Activated CD8-positive, alpha-beta memory T cell treated with anti-CD3 and anti-CD28 coated beads, Interleukin-2, amount 50 U/mL, for 24 hours (primary cell): ENCODE data around the gene FAF1.
A peak's percentile ranks its signal among the peaks of the same experiment; 100 is the strongest.
"Not testable (repeated sequence)": the region's sequence is repeated elsewhere in the genome, so short reads cannot be mapped to it uniquely, and the experiment has no call there.

ENCODE experiments used
- DNase-seq: peaks from one replicate; pipeline ENCODE4 v3.0.0-alpha.2; 2020; ENCODE audit errors: extremely low read depth

Gene FAF1

DNA sequence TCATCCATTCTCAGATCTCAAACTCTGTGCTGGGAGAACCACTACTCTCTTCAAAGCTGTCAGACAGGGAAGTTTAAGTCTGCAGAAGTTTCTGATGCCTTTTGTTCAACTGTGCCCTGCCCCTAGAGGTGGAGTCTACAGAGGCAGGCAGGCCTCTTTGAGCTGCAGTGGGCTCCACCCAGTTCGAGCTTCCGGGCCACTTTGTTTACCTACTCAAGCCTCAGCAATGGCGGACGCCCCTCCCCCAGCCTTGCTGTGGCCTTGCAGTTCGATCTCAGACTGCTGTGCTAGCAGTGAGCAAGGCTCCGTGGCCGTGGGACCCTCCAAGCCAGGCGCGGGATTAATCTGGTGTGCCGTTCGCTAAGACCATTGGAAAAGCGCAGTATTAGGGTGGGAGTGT lies 49.7 kb downstream of the FAF1 start:
- not testable (repeated sequence) for DNase-seq

DNA sequence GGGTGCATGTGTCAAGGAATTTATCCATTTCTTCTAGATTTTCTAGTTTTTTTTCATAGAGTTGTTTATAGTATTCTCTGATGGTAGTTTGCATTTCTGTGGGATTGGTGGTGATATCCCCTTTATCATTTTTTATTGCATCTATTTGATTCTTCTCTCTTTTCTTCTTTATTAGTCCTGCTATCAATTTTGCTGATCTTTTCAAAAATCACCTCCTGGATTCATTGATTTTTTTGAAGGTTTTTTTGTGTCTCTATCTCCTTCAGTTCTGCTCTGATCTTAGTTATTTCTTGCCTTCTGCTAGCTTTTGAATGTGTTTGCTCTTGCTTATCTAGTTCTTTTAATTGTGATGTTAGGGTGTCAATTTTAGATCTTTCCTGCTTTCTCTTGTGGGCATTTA lies 52.5 kb downstream of the FAF1 start:
- not testable (repeated sequence) for DNase-seq

DNA sequence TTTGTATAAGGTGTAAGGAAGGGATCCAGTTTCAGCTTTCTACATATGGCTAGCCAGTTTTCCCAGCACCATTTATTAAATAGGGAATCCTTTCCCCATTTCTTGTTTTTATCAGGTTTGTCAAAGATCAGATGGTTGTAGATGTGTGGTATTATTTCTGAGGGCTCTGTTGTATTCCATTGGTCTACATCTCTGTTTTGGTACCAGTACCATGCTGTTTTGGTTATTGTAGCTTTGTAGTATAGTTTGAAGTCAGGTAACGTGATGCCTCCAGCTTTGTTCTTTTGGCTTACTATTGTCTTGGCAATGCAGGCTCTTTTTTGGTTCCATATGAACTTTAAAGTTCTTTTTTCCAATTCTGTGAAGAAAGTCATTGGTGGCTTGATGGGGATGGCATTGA lies 54.0 kb downstream of the FAF1 start:
- not testable (repeated sequence) for DNase-seq

DNA sequence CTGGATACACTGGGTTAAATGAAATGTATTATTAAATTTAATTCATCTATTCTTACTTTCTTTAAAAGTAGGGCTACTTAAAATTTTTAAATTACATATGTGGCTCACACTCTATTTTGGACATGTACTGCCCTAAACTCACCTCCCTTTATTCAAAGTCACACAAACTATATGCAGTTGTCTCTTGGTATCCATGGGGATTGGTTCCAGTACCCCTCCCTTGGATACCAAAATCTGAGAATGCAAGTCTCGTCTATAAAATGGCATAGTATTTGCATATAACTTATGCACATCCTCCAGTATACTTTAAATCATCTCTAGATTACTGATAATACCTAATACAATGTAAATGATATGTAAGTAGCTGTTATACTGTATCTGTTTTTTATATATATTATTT lies 57.6 kb downstream of the FAF1 start:
- DNase-seq, result no peak

DNA sequence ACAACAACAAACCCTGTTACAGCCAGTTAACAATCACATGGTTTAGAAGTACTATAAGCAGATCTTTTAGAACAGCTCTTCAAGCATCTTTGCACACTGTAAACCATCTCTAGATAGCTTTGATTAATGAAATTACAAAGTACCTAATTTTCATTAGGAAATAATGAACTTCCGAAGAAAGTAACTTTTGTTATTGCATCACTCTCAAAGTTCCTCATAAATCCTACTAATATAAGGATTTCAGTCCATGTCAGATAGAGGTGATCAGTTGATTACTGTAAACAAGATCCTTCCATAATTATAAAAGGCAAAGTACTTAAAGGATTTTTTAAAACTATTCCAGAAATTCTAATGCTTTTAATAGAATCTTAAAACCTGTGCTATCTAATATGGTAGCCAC lies 58.2 kb downstream of the FAF1 start:
- DNase-seq, result no peak

DNA sequence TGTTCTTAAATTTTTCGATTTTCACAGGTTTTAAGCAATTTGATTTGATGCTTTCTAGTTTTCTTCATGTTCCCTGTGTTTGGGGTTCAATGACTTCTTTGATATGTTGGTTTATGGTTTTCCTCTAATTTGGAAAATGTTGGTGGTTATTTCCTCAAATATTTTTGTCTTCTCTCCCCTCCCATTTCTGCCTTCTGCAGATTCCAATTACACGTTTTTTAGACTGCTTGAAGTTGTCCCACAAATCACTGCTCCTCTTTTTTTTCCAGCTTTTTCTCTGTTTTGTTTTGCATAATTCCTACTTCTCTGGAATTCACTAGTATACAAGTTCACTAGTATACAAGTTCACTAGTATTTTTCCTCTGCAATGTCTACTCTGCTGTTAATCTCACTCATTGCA lies 61.3 kb downstream of the FAF1 start:
- no peak for DNase-seq

DNA sequence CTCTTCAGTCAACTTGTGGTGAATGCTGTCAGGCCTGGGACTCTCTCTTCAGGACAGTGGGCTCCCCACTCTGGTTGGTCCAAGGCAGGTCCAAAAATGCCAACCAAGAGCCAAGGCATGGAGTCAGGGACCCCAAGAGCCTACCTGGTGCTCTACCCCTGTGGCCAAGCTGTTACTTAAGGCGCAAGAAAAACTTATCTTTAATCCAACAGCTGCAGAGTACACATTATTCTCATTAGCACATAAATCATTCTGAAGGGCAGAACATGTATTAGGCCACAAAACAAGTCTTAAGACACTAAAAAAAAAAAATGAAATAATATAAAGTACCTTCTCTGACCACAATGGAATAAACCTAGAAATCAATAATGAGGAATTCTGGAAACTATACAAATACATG lies 65.7 kb downstream of the FAF1 start:
- DNase-seq, result no peak

DNA sequence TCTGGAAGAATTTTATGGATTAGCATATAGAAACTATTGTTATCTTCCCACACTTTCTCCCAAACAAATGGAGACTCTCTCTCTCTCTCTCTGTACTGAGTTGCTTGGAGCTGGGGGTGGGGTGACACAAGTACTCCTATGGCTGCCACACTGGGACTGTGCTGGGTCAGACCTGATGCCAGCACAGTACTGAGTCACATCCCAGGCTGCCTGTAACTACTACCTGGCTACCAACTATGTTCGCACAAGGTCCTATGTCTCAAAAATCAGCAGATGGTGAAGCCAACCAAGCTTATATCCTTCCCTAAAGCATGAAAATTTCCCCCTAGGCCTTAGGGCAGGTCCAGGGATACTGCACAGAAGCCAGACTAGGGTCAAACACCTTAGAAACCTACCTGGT lies 66.6 kb downstream of the FAF1 start:
- no peak for DNase-seq

DNA sequence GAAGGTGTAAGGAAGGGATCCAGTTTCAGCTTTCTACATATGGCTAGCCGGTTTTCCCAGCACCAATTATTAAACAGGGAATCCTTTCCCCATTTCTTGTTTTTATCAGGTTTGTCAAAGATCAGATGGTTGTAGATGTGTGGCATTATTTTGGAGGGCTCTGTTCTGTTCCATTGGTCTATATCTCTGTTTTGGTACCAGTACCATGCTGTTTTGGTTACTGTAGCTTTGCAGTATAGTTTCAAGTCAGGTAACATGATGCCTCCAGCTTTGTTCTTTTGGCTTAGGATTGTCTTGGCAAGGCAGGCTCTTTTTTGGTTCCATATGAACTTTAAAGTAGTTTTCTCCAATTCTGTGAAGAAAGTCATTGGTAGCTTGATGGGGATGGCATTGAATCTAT lies 72.5 kb downstream of the FAF1 start:
- not testable (repeated sequence) for DNase-seq

DNA sequence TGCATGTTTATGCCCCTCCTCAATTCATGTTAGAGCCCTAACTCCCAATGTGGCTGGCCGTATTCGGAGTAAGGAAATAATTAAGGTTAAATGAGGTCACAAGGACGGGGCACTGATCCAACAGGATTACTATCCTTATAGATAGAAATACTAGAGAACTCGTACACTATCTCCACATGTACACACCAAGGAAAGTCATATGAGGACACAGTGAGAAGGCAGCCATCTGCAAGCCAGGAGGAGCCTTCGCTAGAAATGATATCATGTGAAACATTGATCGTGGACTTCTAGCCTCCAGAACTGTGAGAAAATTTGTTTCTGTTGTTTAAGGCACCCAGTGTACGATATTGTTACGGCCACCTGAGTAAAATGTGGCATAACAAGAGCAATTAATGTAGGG lies 79.7 kb downstream of the FAF1 start:
- no peak for DNase-seq

DNA sequence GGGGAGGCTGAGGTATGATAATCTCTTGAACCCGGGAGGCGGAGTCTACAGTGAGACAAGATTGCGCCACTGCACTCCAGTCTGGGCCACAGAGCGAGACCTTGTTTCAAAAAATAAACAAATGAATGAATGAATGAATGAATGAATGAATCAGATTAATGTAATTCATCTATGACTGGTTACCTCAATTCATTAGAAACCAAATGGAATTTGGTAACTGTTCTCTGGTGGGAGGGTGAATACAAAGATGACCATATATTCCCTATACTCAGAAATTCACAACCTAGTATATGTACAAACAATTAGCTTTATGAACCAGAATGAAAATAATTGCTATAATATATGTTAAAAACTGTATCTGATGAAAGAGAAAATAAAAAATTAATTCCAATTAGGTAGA lies 80.9 kb downstream of the FAF1 start:
- no peak for DNase-seq

DNA sequence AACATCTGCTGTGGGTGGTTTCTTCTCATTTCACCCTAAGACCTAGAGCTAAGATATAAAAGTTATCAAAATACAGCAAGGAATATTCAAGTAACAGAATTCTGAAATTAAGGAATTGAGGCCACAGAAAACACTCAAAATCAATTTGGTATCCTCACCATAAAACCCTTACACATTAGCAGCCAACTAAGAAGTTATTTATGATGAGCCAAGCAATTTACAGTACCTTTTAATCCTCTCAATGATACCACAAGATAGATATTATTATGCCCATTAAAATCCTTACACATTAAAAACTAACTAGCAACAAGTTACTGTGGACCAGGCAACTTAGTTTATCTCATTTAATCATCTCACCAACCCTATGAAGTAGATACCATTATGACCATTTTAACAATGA lies 81.6 kb downstream of the FAF1 start:
- DNase-seq, result no peak

DNA sequence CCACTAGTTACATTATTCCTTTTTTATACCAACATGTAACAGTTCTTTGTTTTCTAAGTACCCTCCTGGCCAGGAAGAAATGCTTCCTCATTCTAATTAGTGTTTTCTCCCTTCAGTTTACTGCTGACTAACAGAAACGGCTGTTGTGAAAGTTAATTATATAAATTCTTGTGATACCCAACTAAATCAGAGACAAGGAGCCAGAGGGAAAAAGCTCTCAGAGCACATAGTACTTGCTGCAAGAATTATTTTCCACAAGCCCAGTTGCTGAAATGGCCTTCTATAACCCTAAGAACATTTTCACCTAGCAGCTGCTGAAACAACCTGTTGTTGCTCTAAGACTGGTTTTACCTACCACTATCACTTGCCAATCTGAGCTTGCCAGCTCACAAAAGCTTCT lies 82.4 kb downstream of the FAF1 start:
- no peak for DNase-seq

DNA sequence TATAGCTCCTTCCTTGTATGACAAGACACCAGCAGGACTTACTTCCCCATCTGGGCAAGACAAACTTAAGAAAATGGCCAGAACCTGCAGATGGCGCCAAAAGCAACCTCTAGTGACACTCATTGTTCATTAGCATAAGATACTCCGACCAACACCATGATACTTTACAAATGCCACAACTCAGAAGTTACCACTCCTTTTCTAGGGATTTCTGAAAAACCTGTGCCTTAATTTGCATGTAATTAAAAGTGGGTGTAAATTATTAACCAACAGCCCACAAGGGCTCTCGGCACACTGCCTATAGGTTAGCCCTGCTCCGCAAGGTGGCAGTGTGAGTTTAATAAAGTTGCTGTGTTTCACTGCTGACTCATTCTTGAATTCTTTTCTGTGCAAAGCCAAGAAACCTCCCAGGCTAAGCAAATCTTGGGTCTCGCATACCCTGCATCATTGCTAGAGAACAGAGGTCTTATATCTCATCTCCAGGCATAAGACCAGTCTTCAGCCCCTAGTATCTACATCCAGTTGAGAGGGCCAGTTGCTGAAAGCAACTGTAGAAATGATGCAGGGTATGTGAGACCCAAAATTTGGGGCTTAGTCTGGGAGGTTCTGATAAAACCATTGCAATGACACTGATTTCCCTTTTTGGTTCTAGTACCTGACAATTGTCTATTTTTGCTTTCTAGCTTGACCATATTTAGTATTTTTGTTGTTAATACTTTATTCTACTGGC lies 86.4 kb downstream of the FAF1 start:
- peak; percentile 26 for DNase-seq

DNA sequence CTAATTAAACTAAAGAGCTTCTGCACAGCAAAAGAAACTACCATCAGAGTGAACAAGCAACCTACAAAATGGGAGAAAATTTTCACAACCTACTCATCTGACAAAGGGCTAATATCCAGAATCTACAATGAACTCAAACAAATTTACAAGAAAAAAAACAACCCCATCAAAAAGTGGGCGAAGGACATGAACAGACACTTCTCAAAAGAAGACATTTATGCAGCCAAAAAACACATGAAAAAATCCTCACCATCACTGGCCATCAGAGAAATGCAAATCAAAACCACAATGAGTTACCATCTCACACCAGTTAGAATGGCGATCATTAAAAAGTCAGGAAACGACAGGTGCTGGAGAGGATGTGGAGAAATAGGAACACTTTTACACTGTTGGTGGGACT lies 95.2 kb downstream of the FAF1 start:
- DNase-seq, result not testable (repeated sequence)

DNA sequence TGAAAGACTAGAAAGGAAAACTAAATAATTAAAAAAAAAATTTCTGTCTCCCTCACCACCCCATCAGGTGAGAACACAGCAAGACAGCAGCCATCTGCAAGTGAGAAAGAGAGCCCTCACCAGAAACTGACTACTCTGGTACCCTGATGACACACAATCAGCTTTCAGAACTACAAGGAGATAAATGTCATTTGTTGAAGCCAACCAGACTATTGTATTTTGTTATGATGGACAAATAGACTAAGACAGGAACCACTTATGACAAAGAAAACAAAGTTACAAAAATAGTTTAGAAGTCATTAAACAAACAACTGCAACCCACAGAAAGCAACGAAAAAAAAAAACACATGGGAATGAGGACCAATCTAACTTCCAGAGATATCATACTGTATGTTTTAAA lies 98.3 kb downstream of the FAF1 start:
- DNase-seq, result no peak

DNA sequence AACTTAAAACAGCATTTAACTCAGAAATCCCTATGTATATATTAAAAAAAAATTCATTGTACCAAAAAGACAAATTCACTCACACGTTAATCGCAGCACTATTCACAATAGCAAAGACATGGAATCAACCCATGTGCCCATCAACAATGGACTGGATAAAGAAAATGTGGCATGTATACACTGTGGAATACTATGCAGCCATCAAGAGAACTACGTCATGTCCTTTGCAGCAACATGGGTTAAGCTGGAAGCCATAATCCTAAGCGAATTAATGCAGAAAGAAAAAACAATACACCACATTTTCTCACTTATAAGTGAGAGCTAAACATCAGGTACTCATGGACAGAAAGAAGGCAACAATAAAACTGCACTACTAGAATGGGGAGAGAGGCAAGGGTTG lies 99.4 kb downstream of the FAF1 start:
- no peak for DNase-seq

DNA sequence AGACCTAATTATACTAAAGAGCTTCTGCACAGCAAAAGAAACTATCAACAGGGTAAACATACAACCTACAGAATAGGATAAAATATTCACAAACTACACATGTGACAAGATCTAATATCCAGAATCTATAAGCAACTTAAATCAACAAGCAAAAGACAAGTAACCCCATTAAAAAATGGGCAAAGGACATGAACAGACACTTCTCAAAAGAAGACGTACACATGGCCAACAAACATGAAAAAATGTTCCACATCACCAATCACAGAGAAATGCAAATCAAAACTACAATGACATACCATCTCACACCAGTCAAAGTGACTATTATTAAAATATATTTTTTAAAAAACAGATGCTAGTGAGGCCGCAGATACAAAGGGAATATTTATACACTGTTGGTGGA lies 99.8 kb downstream of the FAF1 start:
- DNase-seq, result no peak

DNA sequence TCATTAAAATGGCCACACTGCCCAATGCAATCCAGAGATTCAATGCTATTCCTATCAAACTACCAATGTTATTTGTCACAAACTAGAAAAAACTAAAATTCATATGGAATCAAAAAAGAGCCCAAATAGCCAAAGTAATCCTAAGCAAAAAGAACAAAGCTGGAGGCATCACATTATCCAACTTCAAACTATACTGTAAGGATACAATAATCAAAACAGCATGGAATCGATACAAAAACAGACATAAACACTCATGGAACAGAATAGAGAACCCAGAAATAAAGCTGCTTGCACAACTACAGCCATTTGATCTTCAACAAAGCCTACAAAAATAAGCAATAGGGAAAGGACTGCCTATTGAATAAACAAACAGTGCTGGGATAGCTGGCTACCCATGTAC lies 100.4 kb downstream of the FAF1 start:
- no peak for DNase-seq

DNA sequence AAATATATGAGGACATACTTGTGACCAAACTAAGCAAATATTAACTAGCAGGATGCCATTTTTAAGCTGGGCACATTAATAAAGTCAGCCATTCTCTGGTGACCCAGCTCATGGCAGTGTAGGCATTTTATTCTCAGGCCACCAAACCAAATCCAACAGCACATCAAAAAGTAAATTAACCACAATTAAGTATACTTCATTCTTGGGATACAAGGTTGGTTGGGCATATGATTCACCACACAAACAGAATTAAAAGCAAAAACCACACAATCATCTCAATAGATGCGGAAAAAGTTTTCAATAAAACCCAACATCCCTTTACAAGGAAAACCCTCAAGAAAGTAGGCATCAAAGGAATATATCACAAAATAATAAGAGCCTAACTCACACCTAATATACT lies 101.3 kb downstream of the FAF1 start:
- DNase-seq, result no peak

DNA sequence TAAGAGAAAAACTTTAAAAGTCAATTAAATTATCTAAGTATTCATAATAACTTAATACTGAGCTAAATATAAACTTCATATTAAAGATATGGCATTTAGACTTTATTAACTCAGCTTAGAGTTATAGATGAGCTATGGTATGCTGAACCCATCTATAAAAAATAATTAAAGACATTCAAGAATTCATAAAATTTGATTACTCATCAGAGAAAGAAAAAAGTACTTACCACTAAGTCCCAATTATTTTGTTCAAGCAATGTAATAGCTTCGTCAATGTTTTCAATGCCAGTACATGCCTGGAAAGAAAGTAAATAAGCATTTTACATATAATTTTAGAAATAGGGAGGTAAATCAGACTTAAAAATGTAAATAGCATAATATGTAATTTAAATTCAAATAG lies 102.4 kb downstream of the FAF1 start:
- no peak for DNase-seq

DNA sequence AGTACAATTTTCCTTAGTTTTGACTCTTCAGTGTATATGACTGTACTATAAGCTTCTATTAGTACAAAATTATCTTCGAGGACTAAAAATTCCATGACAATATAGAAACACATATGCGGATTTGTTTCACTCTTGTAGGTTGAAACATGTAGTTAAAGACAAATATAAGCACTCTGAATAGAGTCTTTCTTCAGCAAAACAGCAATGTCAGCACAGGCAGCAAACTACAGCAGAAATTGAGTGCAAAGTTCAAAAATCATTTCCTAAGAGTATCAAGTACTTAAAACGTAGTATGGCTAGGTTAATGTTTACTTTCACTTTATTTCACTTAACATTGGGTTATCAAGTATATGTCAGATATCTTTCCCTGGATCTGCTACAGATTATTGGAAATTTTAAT lies 106.7 kb downstream of the FAF1 start:
- DNase-seq, result no peak

DNA sequence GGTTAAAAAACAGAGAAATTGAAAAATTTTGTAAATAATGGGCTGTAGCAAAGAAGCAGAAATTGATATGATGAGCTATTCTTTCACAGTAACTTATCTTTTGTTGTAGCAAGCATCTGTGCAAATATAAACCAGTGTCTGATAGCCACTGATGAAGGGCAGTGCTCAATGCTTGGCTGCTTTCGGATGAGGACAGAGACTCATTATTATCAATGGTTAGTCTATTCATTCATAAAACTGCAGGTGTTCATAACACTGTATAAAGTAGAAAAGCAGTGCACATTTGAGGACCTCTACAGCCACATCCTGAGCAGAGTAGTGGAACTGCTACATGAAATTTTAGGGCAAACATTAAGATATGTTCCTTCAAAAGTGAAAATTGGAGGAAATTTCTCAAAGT lies 107.2 kb downstream of the FAF1 start:
- DNase-seq, result no peak

DNA sequence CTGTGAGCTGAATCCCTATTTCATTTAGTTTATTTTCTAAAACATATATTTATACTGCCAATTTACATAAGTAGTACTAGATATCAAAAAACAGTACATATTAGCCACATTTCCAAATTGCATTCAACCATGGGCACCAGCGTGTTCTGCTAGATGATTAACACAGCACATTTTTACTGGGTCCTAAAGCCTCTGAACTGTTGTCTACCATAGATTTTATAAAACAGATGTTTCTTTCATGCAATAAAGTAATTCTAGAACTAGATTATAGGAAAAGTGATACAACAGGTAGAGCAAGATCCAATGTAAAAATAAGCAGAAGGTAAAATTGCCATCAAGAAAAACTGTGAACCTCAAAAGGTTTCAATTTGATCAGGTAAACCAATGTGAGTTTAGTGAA lies 108.6 kb downstream of the FAF1 start:
- DNase-seq, result no peak
